Central memory CD8-positive, alpha-beta T cell (primary cell): ENCODE data around the gene KDM3A.

Experiments
- ATAC-seq: fragments of 150-1000 bp; cut with Tn5 transposase; replicated peaks from 2 replicates; pipeline ENCODE4 v1.10.0; 2022; ENCODE audit warnings: mild to moderate bottlenecking, moderate FRiP score, moderate number of reproducible peaks; ENCODE audit not compliant: poor library complexity, severe bottlenecking; ENCODE audit errors: extremely low read depth
- DNase-seq, 2 donors: peaks; one replicate each; pipeline ENCODE4 v3.0.0; 2021; ENCODE audit warnings: low spot score in 2 of 2
- H3K27ac Mint-ChIP-seq: one replicate; pipeline ENCODE4 v1.8.0; 2022; ENCODE audit warnings: low read depth, mild to moderate bottlenecking, moderate library complexity, mixed read lengths
- H3K27me3 Mint-ChIP-seq: one replicate; pipeline ENCODE4 v1.8.0; 2022; ENCODE audit warnings: mixed read lengths
- H3K36me3 Mint-ChIP-seq: one replicate; pipeline ENCODE4 v1.8.0; 2022; ENCODE audit warnings: mild to moderate bottlenecking, moderate library complexity, mixed read lengths; ENCODE audit not compliant: insufficient read depth
- H3K4me1 Mint-ChIP-seq: one replicate; pipeline ENCODE4 v1.8.0; 2022; ENCODE audit warnings: mixed read lengths
- H3K4me3 Mint-ChIP-seq: one replicate; pipeline ENCODE4 v1.8.0; 2022; ENCODE audit warnings: mild to moderate bottlenecking, moderate library complexity, mixed read lengths
- H3K9me3 Mint-ChIP-seq: one replicate; pipeline ENCODE4 v1.8.0; 2022; ENCODE audit warnings: mixed read lengths

KDM3A gene

GRCh38 chr2:86470890-86471289, 29.7 kb downstream of the KDM3A start:
- Mint-ChIP-seq H3K27me3 (no peaks in the 10 kb centered on the region), H3K27ac (no peak overlapping the region), H3K36me3 (peaks cover 80% of the 10 kb centered on the region), H3K9me3 (no peaks in the 10 kb centered on the region), H3K4me3 (no peak overlapping the region), H3K4me1 (peaks cover 36% of the 10 kb centered on the region)
- no peak for DNase-seq
- no peak for ATAC-seq

- peaks cover 41% of the 10 kb centered on the region for H3K4me1 Mint-ChIP-seq
- H3K4me3 Mint-ChIP-seq: no peak overlapping the region
- no peak overlapping the region for H3K27ac Mint-ChIP-seq
- DNase-seq (no peak), ATAC-seq (no peak)
- H3K9me3 Mint-ChIP-seq: no peaks in the 10 kb centered on the region
- H3K36me3 Mint-ChIP-seq: peaks cover 77% of the 10 kb centered on the region
- no peaks in the 10 kb centered on the region for H3K27me3 Mint-ChIP-seq
Measured at GRCh38 chr2:86471637-86472036, 30.5 kb downstream of the KDM3A start.

- DNase-seq: no peak
- peaks cover 85% of the 10 kb centered on the region for H3K36me3 Mint-ChIP-seq
- peaks cover 20% of the 10 kb centered on the region for H3K4me1 Mint-ChIP-seq
- H3K27me3 Mint-ChIP-seq: no peaks in the 10 kb centered on the region
- H3K27ac Mint-ChIP-seq: peak overlapping the region; percentile 42
- no peaks in the 10 kb centered on the region for H3K9me3 Mint-ChIP-seq
- no peak overlapping the region for H3K4me3 Mint-ChIP-seq
- ATAC-seq: no peak
Measured at GRCh38 chr2:86476092-86476491, 34.9 kb downstream of the KDM3A start.

DNA sequence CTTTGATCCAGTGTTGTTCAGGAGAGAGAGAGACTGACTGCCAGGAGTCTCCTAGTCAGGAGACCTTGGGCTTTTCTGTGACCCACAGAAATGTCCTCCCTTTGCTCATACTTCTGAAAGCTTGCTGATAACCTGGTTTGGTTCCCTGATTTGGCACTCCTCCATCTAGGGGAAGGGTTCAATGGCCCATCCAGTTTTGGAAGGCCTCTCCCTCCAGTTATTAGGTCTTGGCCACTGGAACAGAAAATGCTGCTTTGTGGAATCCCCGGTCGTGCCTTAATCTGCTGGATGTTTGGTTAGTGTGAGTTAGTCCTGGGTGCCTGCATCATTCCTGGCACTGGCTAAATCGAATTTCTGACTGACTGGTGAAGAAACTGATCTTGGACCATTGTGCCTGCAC, 35.7 kb downstream of the KDM3A start:
- no peaks in the 10 kb centered on the region for H3K9me3 Mint-ChIP-seq
- H3K4me1 Mint-ChIP-seq: peaks cover 20% of the 10 kb centered on the region
- H3K36me3 Mint-ChIP-seq: peaks cover 87% of the 10 kb centered on the region
- no peak for DNase-seq
- no peak overlapping the region for H3K4me3 Mint-ChIP-seq
- no peak for ATAC-seq
- H3K27me3 Mint-ChIP-seq: no peaks in the 10 kb centered on the region
- peak overlapping the region; percentile 42 for H3K27ac Mint-ChIP-seq

DNA sequence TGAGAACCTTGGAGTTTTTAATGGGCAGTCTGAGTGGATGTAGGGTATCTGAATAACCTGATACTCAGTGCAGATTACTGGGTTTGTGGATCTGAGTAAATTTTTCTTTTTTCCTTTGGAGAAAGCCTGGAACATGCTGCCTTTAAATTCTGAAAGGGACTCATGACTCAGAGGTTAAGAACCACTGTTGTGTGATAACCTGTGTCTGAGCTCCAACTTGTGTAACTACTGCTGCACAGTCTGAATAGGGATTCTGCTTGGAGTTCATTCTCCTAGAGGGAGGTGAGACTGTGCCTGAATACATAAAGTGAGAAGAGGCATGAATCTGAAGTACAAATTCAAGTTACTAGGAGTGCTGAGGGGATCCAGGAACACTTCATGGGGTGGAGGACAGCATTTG, 36.2 kb downstream of the KDM3A start:
- Mint-ChIP-seq H3K4me3 (no peak overlapping the region), H3K27ac (peak overlapping the region; percentile 42), H3K36me3 (peaks cover 88% of the 10 kb centered on the region), H3K27me3 (no peaks in the 10 kb centered on the region), H3K9me3 (no peaks in the 10 kb centered on the region), H3K4me1 (peaks cover 20% of the 10 kb centered on the region)
- ATAC-seq (no peak), DNase-seq (no peak)

DNA sequence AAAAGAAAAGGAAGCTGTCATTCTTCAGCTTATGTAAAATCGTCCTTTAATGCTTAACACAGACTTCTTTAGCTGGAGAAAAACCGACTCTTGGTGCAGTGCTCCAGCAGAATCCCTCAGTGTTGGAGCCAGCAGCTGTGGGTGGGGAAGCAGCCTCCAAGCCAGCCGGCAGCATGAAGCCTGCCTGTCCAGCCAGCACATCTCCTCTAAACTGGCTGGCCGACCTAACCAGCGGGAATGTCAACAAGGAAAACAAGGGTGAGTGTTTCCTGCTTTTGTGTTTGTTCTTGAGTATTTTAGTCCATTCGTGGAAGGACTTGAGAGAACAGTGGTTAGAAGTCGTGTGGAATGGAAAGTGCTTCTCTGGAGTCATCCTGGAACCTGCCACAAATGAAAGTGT, 38.9 kb downstream of the KDM3A start:
- no peaks in the 10 kb centered on the region for H3K9me3 Mint-ChIP-seq
- peaks cover 90% of the 10 kb centered on the region for H3K36me3 Mint-ChIP-seq
- H3K4me3 Mint-ChIP-seq: no peak overlapping the region
- no peak overlapping the region for H3K27ac Mint-ChIP-seq
- ATAC-seq (no peak), DNase-seq (no peak)
- H3K27me3 Mint-ChIP-seq: no peaks in the 10 kb centered on the region
- H3K4me1 Mint-ChIP-seq: peaks cover 10% of the 10 kb centered on the region

- Mint-ChIP-seq H3K9me3 (no peaks in the 10 kb centered on the region), H3K36me3 (peaks cover 97% of the 10 kb centered on the region), H3K4me3 (no peak overlapping the region), H3K4me1 (no peaks in the 10 kb centered on the region), H3K27ac (peak overlapping the region; percentile 5), H3K27me3 (no peaks in the 10 kb centered on the region)
- ATAC-seq: no peak
- no peak for DNase-seq
Measured at GRCh38 chr2:86482034-86482433, 40.9 kb downstream of the KDM3A start.

GRCh38 chr2:86484385-86484784, 43.2 kb downstream of the KDM3A start:
- Mint-ChIP-seq H3K4me3 (no peak overlapping the region), H3K9me3 (no peaks in the 10 kb centered on the region), H3K4me1 (no peaks in the 10 kb centered on the region), H3K27me3 (no peaks in the 10 kb centered on the region), H3K27ac (peak overlapping the region; percentile 29), H3K36me3 (peaks cover 94% of the 10 kb centered on the region)
- no peak for ATAC-seq
- DNase-seq: no peak

GRCh38 chr2:86485103-86485502, 43.9 kb downstream of the KDM3A start:
- peak overlapping the region; percentile 29 for H3K27ac Mint-ChIP-seq
- no peak for DNase-seq
- no peaks in the 10 kb centered on the region for H3K27me3 Mint-ChIP-seq
- no peak overlapping the region for H3K4me3 Mint-ChIP-seq
- no peaks in the 10 kb centered on the region for H3K4me1 Mint-ChIP-seq
- no peaks in the 10 kb centered on the region for H3K9me3 Mint-ChIP-seq
- no peak for ATAC-seq
- H3K36me3 Mint-ChIP-seq: peaks cover 93% of the 10 kb centered on the region

GRCh38 chr2:86485802-86486201, 44.6 kb downstream of the KDM3A start:
- DNase-seq (no peak), ATAC-seq (no peak)
- H3K4me1 Mint-ChIP-seq: no peaks in the 10 kb centered on the region
- H3K4me3 Mint-ChIP-seq: no peak overlapping the region
- no peaks in the 10 kb centered on the region for H3K9me3 Mint-ChIP-seq
- H3K36me3 Mint-ChIP-seq: peaks cover 91% of the 10 kb centered on the region
- no peaks in the 10 kb centered on the region for H3K27me3 Mint-ChIP-seq
- H3K27ac Mint-ChIP-seq: no peak overlapping the region

DNA sequence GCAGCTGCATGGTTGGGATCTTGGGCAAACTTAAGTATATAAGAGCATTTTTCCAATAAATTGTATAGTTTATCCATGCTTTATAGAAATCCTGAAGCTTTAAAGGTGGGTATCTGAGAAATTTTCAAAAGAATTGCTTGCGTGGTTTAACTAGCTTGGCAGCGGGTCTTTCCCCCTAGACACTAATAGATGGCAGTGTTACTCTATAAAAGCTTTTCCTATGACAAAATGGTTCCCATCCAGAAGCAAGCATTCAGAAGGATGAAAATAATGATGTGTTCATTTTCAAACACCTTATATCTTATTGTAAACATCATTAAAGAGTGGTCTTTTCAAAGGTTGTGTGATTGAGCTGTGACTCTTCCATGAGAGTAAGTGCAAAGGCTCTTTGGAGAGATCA, 45.9 kb downstream of the KDM3A start:
- DNase-seq (no peak), ATAC-seq (no peak)
- Mint-ChIP-seq H3K4me3 (no peak overlapping the region), H3K36me3 (peaks cover 91% of the 10 kb centered on the region), H3K9me3 (no peaks in the 10 kb centered on the region), H3K27ac (peak overlapping the region; percentile 54), H3K27me3 (no peaks in the 10 kb centered on the region), H3K4me1 (peaks cover 5% of the 10 kb centered on the region)

DNA sequence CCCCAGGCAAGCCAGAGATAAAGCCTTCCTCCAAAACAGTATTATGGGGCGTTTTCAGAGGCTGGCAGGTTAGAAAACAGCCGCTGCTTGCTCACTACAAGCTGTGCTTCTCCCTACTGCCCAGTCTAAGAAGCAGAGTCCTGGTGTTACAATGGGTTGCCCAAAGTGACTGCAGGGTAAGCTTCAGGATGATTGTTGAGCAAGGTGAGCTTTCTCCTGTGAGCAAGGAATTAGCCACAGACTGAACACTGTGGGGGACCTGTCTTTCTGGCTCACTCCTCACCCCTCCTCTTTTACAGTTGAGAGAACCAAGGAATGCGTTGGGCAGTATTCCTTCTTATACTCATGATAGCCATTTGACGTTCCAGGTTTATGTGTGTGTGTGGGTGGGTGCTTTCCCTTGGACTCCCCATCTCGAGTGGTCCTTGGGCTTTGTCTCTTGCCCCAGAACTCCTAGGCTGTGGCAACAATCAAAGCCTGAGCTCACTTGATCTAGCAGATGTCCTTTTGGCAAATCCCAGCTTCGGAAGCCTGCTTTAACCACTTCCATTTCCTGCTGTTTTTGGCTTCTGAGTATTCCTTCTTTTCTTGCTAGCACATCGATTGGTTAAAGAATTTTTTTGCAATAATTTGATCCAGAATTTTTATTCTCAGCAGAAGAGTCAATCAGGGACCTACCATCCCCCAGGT, 47.5 kb downstream of the KDM3A start:
- no peak overlapping the region for H3K4me3 Mint-ChIP-seq
- no peaks in the 10 kb centered on the region for H3K9me3 Mint-ChIP-seq
- H3K36me3 Mint-ChIP-seq: peaks cover 86% of the 10 kb centered on the region
- H3K4me1 Mint-ChIP-seq: peaks cover 5% of the 10 kb centered on the region
- DNase-seq (no peak), ATAC-seq (no peak)
- H3K27me3 Mint-ChIP-seq: no peaks in the 10 kb centered on the region
- H3K27ac Mint-ChIP-seq: peak overlapping the region; percentile 54

DNA sequence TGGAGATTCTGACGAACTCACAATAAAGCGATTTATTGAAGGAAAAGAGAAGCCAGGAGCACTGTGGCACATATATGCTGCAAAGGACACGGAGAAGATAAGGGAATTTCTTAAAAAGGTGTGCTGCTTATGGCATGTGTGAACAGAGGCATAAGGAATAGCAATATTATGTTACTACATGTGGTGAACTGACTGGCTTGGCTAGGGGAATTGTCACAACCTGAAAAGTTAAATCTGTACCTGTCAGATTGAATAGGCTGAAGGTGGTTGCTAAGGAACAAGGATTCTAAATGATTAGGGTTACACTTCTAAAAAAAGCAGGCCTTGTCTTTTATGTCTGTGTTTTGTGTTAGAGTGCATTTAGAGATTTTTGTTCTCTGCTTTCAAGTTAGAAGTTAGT, 48.4 kb downstream of the KDM3A start:
- Mint-ChIP-seq H3K4me3 (no peak overlapping the region), H3K4me1 (peaks cover 11% of the 10 kb centered on the region), H3K36me3 (peaks cover 78% of the 10 kb centered on the region), H3K27ac (no peak overlapping the region), H3K27me3 (no peaks in the 10 kb centered on the region), H3K9me3 (no peaks in the 10 kb centered on the region)
- ATAC-seq (no peak), DNase-seq (no peak)
